GM19239 (cell line): ENCODE results near the gene DAND5.

Source experiments
- DNase-seq: peaks from one replicate; pipeline ENCODE4 v3.0.0; 2011; ENCODE audit warnings: low spot score; ENCODE audit not compliant: insufficient read length
- FAIRE-seq: peaks from 2 replicates; lab custom pipeline; 2011; peaks lifted over from hg19 to GRCh38; lab: Jason Lieb, UNC

Gene DAND5, protein sequence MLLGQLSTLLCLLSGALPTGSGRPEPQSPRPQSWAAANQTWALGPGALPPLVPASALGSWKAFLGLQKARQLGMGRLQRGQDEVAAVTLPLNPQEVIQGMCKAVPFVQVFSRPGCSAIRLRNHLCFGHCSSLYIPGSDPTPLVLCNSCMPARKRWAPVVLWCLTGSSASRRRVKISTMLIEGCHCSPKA

DNA sequence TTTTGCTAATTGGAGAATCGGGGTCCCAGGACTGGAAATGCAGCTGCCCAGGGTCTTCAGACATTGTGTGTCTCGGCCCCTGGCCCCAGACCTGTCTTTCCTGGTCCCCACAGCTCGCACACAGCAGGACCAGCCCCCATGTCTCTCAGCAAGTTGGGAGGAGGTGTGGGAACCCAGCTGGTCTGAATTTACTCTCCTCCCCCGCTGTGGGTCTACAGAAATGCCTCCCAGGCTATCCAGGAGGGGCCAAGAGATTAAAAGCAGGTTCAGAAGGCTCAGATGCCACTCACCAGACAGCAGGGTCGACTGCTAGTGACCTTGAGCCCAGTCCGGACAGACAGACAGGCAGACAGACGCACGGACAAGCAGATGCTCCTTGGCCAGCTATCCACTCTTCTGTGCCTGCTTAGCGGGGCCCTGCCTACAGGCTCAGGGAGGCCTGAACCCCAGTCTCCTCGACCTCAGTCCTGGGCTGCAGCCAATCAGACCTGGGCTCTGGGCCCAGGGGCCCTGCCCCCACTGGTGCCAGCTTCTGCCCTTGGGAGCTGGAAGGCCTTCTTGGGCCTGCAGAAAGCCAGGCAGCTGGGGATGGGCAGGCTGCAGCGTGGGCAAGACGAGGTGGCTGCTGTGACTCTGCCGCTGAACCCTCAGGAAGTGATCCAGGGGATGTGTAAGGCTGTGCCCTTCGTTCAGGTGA, at the start of gene DAND5:
Gene DAND5, plus strand, starts transcription at position 285 of the 697 bp plus-strand sequence. Its CDS starts 85 bp downstream, at position 370.
- no peak for FAIRE-seq

DNA sequence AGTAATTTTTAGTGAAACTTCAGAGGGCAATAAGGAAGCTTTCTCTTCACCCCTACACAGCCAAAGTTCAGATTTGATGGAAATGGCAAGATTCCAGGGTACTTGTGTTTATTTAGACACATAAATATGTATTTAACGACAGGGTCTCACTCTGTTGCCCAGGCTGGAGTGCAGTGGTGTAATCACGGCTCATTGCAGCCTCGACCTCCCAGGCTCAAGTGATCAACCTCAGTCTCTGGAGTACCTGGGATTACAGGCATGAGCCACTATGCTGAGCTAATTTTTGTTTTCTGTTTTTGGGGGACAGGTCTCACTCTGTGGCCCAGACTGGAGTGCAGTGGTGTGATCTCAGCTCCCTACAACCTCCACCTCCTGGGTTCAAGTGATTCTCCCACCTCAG, 48.3 kb upstream of the DAND5 start:
- no peak for DNase-seq
- no peak for FAIRE-seq

More for the DNA sequence above, at the start of gene DAND5:
- DNase-seq, result no peak

DNA sequence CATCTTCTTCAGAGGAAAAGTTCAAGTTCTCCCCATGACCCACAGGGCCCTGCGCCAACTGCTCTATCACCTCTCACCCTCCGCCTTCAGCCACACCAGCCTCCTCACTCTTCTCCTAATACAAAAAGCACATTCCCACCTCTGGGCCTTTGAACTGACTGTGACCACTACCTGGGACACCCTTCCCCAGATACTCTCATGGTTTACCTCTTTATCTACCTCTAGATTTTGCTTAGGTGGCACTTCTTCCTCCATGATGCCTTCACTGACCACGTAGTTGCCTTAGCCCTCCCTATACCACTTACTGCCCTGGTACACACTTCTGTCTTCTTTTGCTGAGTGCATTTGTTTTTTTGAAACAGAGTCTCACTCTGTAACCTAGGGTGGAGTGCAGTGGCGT, 46.4 kb upstream of the DAND5 start:
- DNase-seq, result no peak
- no peak for FAIRE-seq

DNA sequence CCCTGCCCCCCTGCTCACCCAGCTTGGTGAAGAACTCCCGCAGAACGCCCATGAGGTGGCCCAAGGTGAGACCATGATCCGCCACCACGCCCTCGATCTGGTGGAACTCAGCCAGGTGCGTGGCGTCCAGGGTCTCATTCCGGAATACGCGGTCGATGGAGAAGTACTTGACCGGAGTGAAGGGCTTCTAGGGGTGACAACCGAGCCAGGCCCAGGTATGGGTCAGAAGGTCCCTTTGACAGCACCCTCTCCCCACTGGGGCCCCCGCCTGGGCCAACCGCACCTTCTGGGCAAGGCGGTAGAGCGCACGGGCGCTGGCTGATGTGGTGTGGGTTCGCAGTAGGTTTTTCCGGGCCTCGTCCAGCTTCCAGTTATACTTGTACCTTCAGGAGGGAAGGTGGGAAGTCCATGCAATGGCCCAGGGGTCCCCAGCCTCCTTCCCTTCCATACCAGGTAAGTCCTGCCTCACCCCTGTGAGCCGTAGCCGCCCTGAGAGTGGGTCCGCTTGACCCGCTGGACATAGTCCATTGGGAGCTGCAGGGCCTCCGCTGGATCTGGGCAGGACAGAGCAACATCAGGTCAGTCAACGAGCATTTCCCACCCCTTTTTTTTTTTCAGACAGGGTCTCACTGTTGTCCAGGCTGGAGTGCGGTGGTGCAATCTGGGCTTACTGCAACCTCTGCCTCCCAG, 44.6 kb upstream of the DAND5 start:
- DNase-seq (no peak), FAIRE-seq (no peak)

DNA sequence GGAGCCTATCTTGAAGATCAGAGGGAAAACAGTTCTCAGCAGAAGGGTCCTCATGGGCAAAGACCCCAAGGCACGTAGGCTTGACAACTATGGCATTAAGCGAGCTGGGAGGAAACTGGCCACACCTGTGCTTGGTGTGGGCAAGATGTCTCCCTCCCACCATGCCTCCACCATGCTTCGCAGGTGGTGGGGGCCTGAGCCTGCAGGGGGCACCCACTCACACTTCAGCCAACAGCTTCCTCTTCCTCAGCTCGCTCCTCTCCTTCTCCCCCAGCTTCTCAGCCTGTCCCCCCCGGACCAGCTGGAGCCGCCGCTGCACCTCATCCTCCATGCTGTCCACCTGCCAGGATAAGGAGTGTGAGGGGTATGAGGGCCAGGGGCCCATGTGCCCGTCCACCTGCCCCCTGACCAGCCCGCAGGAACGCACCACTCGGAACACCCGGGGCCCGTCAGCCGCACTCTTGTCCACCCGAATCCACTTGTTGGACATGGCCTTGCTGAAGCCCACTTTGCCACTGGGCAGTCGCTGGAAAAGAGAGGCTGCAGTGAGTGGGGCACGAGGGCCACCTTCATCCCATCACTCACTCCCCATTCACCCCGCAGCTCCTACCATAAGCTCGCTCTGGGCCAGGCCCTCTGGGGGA, 39.3 kb upstream of the DAND5 start:
- FAIRE-seq, result no peak
- no peak for DNase-seq

DNA sequence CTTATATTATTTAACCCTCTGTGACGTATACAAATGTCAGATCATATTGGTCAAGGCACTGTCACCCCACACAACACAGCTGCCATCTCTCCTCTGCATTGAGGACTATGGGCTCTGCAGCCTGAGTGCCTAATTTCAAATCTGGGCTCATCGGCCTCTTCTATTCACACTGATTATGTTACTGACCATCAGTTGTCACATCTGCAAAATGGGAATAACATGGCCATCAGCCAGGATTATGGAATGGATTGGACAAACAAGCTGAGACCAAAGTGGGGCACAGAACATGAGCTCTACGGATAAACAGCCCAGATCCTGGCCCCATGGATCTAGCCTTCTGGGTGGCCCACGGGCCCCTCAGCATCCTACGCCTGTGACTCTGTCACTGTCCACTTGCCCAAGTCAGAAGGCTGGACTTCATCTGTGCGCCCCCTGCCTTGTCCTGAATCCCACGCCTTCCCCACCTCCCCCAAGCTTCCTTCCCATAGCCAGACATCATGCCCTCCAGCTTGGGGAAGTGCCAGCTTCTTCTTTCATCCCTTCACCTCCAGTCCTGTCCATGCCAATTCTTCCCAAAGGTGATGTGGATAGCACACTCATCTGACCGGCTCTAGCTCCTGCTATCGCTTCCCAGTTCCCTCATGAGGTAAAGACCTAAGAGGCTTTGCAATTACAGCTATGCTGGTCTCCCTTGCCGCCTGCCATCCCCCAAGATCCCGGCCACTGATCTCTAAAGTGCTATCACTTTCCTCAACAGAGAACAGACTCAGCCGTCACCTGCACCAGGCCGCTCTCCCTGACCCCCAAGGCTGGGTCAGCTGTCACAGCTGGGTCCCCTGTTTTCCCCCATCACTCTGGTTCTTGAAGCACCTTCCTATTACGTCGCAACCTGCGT, 36.7 kb upstream of the DAND5 start:
- DNase-seq (no peak), FAIRE-seq (no peak)

DNA sequence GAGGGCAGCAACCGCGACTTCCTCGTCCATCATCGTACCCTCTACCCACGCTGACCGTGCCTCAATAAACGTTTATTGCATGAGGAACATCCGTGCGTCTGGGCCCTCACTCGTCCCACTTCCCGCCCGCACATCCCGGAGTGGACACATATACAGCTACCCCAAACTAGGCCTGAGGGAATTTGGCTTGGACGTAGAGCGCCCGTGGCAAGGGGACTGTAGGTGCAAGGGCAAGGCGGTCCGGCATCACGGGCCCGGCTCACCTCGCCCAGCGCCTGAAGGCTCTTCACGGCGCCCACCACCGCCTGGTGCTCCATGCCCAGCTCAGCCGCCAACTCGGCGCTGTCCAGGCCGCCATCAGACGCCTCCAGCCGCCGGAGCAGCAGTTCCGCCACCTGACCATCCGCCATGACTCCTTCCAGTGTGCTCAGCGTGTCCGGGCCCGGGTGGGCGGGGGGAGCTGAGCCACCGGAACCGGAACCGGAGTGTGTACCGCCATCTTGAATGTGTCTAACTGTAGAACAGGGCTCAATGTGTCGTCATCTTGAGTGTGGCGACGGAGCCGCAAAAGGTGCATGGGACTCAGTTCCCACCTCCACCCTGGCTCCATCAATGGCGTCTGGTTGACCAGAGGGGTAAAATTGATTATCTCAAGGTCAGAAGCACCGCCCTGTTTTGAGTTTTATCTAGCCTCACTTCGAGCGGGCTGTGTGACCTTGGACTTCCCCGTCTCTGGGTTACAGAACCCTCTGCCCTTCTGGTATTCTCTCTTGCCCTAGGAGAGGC, 35.9 kb upstream of the DAND5 start, which contains the start of gene FARSA:
Gene FARSA, minus strand, starts transcription at position 425 of the 786 bp plus-strand sequence. Its CDS starts 15 bp downstream, at position 410.
- peak; percentile 90 for DNase-seq
- peak; percentile 95 for FAIRE-seq

DNA sequence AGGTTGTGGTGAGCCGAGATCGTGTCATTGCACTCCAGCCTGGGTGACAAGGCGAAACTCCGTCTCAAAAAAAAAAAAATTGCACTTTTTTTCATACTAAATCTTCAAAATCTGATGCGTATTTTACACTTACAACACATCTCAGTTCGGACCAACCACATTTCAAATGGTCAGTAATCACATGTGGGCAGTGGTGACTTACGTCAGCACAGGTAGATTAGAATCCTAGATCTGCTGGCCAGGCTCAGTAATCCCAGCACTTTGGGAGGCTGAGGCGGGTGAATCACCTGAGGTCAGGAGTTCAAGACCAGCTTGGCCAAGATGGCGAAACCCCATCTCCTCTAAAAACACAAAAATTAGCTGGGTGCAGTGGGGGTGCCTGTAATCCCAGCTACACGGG, 34.3 kb upstream of the DAND5 start:
- FAIRE-seq (no peak), DNase-seq (no peak)

DNA sequence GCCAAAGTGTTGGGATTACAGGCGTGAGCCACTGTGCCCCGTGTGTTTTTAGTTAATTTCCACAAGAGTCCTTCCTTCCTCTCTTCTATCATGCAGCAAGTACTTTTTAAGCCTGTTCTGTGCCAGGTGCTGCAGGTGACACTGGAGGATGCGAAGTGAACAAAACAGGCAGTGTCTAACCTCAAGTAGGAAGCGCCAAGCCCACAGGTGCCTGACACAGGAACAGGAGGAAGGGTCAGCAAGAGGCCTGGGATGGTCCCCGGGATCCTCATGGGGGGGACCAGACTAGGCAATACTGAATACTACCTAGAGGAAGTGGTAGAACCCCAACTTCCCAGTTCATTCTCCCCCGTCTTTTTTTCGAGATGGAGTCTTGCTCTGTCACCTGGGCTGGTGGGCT, 32.8 kb upstream of the DAND5 start:
- DNase-seq (no peak), FAIRE-seq (no peak)

DNA sequence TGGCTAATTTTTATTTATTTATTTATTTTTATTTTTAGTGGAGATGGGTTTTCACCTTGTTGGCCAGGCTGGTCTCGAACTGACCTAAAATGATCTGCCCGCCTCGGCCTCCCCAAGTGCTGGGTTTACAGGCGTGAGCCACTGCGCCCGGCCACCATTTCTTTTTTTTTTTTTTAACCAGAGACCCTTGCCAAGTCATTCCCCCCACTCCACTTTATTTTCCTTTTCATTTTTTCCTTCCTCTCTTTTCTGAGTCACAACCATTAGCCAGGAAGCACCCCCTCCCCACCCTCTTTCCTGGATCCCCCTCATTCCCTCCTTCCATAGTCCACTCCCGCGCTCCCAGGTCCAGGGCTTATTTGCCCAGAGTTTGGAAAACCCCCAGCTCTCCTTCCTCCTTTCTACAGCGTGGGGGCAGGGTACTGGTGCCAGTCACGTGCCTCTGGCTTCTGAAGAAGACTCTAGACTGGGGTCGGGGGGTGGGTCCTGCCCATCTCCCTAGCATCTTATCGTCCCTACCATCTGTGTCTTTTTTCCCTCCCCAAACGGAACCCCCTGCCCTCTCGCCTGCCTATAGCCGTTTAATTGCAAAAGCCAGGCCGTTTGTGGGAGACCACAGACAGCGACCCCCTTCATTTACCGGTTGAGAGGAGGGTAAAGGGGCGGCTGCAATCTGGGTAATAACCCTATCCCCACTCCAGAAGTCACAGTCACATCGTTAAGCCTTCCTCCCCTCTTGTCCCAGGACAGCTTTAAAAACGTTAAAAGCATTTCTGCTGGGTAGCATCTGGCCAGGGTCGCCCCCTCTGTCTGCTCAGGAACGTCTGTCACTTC, 32.1 kb upstream of the DAND5 start:
- peak; percentile 23 for FAIRE-seq

DNA sequence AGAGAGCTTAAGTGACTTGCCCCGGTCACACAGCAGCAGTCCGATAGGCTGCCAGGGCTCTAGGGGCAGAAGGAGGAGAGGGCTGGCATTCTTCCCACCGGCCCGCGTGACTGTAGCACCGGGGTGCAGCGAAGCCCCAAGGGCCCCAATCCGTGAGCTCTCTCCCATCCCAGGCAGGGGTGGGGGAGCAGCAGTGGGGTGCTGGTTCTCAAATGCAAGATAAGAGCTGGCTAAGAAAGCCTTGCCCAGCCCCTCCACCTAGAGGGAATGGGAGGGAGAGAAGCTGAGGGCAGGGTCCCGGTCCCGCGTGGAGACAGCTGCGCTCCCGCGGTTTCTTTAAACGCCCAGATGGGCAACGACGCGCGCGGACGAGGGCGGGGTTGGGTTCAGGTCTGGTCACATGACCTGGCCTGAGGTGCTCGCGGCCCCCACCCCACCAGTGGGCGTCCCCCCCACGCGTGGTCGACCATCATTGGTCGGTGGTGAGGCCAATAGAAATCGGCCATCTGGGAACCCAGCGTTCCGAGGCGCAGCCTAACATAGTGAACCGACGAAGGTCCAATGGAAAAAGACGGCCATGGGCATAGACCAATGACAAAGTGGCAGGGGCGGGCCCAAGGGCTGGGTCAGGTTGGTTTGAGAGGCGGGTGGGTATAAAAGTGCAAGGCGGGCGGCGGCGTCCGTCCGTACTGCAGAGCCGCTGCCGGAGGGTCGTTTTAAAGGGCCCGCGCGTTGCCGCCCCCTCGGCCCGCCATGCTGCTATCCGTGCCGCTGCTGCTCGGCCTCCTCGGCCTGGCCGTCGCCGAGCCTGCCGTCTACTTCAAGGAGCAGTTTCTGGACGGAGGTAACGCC, 31.2 kb upstream of the DAND5 start, which contains the start of gene CALR:
Gene CALR, plus strand, starts transcription at position 683 of the 852 bp plus-strand sequence. Its CDS starts 71 bp downstream, at position 754.
- DNase-seq (peak; percentile 87), FAIRE-seq (peak; percentile 97)

More for the DNA sequence above, 32.1 kb upstream of the DAND5 start:
- no peak for DNase-seq

DNA sequence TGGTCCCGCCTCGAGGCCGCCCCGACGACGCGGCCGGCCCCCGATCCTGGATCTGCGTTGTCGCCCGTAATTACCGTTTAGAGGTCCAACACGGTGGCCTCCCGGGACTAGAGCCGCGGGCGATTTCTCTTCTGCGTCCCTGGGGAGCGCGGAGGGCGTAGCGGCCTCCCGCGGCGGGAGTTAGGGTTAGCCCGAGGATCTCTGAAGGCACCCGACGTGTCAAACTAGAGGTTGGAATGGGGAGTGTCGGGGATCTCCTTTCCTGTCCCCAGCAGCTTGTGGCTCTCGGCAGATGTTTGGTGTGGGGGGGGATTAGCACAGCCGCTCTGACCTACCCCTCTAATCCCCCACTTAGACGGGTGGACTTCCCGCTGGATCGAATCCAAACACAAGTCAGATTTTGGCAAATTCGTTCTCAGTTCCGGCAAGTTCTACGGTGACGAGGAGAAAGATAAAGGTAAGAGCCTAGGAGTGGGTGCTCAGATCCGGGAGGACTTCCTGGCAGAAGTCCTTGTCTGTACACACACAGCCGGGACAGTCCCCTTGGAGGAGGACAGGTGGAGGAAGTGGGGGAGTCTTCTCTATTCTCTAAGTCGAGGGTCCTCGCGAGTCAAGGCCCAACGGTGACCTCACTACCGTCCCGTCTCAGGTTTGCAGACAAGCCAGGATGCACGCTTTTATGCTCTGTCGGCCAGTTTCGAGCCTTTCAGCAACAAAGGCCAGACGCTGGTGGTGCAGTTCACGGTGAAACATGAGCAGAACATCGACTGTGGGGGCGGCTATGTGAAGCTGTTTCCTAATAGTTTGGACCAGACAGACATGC, 30.4 kb upstream of the DAND5 start:
- DNase-seq (no peak), FAIRE-seq (peak; percentile 76)

DNA sequence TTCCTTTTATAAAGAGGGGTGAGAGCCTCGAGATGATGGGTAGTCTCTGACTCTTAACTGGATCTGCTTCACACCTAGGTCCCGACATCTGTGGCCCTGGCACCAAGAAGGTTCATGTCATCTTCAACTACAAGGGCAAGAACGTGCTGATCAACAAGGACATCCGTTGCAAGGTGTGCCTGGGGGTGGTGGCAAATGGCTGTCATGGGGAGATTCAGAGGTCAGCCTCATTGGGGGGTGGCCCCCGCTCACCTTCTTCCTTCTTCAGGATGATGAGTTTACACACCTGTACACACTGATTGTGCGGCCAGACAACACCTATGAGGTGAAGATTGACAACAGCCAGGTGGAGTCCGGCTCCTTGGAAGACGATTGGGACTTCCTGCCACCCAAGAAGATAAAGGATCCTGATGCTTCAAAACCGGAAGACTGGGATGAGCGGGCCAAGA, 29.4 kb upstream of the DAND5 start:
- no peak for DNase-seq
- FAIRE-seq, result no peak

DNA sequence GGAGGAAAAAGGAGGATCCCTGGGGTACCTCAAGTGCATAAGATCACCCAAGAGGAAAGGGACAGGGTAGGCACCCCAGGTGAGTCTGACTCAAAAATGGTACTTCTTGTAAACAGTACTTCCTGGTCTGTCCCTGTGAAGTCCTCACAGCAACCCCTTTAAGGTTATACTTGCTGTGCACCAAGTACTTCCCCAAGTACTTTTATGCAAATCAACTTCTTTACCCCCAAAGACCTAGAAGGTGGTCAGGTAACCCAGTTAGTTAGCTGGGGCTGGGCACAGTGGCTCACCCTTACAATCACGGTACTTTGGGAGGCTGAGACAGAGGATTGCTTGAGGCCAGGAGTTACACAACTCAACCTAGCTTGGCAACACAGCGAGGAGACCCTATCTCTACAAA, 28.5 kb upstream of the DAND5 start:
- DNase-seq (no peak), FAIRE-seq (no peak)

DNA sequence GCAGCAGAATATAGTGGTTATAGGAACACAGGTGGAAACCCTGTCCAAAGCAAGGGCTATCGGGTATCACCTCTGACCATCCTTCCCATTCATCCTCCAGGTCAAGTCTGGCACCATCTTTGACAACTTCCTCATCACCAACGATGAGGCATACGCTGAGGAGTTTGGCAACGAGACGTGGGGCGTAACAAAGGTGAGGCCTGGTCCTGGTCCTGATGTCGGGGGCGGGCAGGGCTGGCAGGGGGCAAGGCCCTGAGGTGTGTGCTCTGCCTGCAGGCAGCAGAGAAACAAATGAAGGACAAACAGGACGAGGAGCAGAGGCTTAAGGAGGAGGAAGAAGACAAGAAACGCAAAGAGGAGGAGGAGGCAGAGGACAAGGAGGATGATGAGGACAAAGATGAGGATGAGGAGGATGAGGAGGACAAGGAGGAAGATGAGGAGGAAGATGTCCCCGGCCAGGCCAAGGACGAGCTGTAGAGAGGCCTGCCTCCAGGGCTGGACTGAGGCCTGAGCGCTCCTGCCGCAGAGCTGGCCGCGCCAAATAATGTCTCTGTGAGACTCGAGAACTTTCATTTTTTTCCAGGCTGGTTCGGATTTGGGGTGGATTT, 25.8 kb upstream of the DAND5 start:
- DNase-seq (no peak), FAIRE-seq (no peak)
